H9 (cell line): ENCODE results near the gene KRT32. TPM values are rescaled to one million over a fixed set of nuclear protein-coding genes. Genes with fewer than 3 reads are reported as not detected.

ENCODE experiments used
- DNase-seq: peaks from one replicate; pipeline ENCODE4 v3.0.0-alpha.2; 2017
- H2AFZ ChIP-seq: one replicate; pipeline ENCODE4 v1.6.1; 2013; ENCODE audit warnings: mild to moderate bottlenecking, low read length, control low read depth, moderate library complexity
- H2AK5ac ChIP-seq: 2 replicates; pipeline ENCODE4 v1.6.1; 2013; ENCODE audit warnings: low read length, control low read depth, mixed read lengths; ENCODE audit not compliant: insufficient read length
- H2BK120ac ChIP-seq: one replicate; pipeline ENCODE4 v1.6.1; 2013; ENCODE audit warnings: low read depth, mild to moderate bottlenecking, low read length, control low read depth, inconsistent platforms; ENCODE audit not compliant: poor library complexity, severe bottlenecking
- H2BK12ac ChIP-seq: 2 replicates; pipeline ENCODE4 v1.6.1; 2013; ENCODE audit warnings: low read length, control low read depth, mixed read lengths, low read depth; ENCODE audit not compliant: insufficient read length
- H2BK15ac ChIP-seq: 2 replicates; pipeline ENCODE4 v1.6.1; 2013; ENCODE audit warnings: low read depth, low read length, control low read depth
- H2BK20ac ChIP-seq: one replicate; pipeline ENCODE4 v1.6.1; 2013; ENCODE audit warnings: low read depth, mild to moderate bottlenecking, low read length, control low read depth, inconsistent platforms; ENCODE audit not compliant: poor library complexity, severe bottlenecking
- H2BK5ac ChIP-seq: 2 replicates; pipeline ENCODE4 v1.6.1; 2013; ENCODE audit warnings: low read length, control low read depth, mixed read lengths; ENCODE audit not compliant: insufficient read length
- H3K14ac ChIP-seq: 2 replicates; pipeline ENCODE4 v1.6.1; 2013; ENCODE audit warnings: low read length, control low read depth; ENCODE audit not compliant: insufficient read depth
- H3K18ac ChIP-seq: 2 replicates; pipeline ENCODE4 v1.6.1; 2013; ENCODE audit warnings: low read depth, mild to moderate bottlenecking, mixed read lengths, low read length, control low read depth; ENCODE audit not compliant: insufficient read length
- H3K23ac ChIP-seq: 2 replicates; pipeline ENCODE4 v1.6.1; 2013; ENCODE audit warnings: low read length, control low read depth, mixed read lengths, low read depth; ENCODE audit not compliant: insufficient read length
- H3K23me2 ChIP-seq: 2 replicates; pipeline ENCODE4 v1.6.1; 2013; ENCODE audit warnings: low read depth, mild to moderate bottlenecking, mixed read lengths, low read length, control low read depth; ENCODE audit not compliant: insufficient read length, poor library complexity, severe bottlenecking
- H3K27ac ChIP-seq: 2 replicates; pipeline ENCODE4 v1.5.1; 2013; ENCODE audit warnings: low read length, control low read depth, mixed read lengths, low read depth; ENCODE audit not compliant: insufficient read length
- H3K27me3 ChIP-seq: 2 replicates; pipeline ENCODE4 v1.6.1; 2013; ENCODE audit warnings: low read length, control low read depth, inconsistent platforms; ENCODE audit not compliant: insufficient read depth
- H3K4ac ChIP-seq: 2 replicates; pipeline ENCODE4 v1.6.1; 2013; ENCODE audit warnings: low read depth, mild to moderate bottlenecking, control low read depth, inconsistent platforms, low read length, moderate library complexity
- H3K4me1 ChIP-seq: 2 replicates; pipeline ENCODE4 v1.6.1; 2013; ENCODE audit warnings: low read length, control low read depth, inconsistent platforms; ENCODE audit not compliant: insufficient read depth
- H3K4me2 ChIP-seq: 2 replicates; pipeline ENCODE4 v1.6.1; 2013; ENCODE audit warnings: low read length, control low read depth, mixed read lengths; ENCODE audit not compliant: insufficient read length, insufficient read depth
- H3K56ac ChIP-seq: 2 replicates; pipeline ENCODE4 v1.6.1; 2013; ENCODE audit warnings: low read depth, mild to moderate bottlenecking, mixed read lengths, low read length, control low read depth; ENCODE audit not compliant: insufficient read length
- H3K79me1 ChIP-seq: 2 replicates; pipeline ENCODE4 v1.6.1; 2013; ENCODE audit warnings: low read depth, mild to moderate bottlenecking, moderate library complexity, low read length, control low read depth, inconsistent platforms; ENCODE audit not compliant: insufficient read depth, poor library complexity, severe bottlenecking
- H3K79me2 ChIP-seq: 2 replicates; pipeline ENCODE4 v1.6.1; 2013; ENCODE audit warnings: low read length, control low read depth, inconsistent platforms; ENCODE audit not compliant: insufficient read depth
- H3K9ac ChIP-seq: 2 replicates; pipeline ENCODE4 v1.6.1; 2013; ENCODE audit warnings: low read length, control low read depth, mixed read lengths; ENCODE audit not compliant: insufficient read length; ENCODE audit errors: extremely low read depth
- H3K9me3 ChIP-seq: one replicate; pipeline ENCODE4 v1.6.1; 2013; ENCODE audit warnings: low read depth, low read length, inconsistent platforms; ENCODE audit not compliant: control insufficient read depth
- H3T11ph ChIP-seq: one replicate; pipeline ENCODE4 v1.6.1; 2013; ENCODE audit warnings: mild to moderate bottlenecking, low read length, control low read depth, inconsistent platforms
- H4K20me1 ChIP-seq: one replicate; pipeline ENCODE4 v1.6.1; 2013; ENCODE audit not compliant: control insufficient read depth, insufficient read length, insufficient read depth
- H4K5ac ChIP-seq: 2 replicates; pipeline ENCODE4 v1.6.1; 2013; ENCODE audit warnings: low read depth, mild to moderate bottlenecking, mixed read lengths, low read length, control low read depth; ENCODE audit not compliant: insufficient read length
- H4K8ac ChIP-seq: replicated peaks from 2 replicates; pipeline ENCODE4 v1.6.1; 2013; ENCODE audit warnings: low read length, control low read depth, mixed read lengths, low read depth; ENCODE audit not compliant: insufficient read length
- H4K91ac ChIP-seq: 2 replicates; pipeline ENCODE4 v1.6.1; 2013; ENCODE audit warnings: low read depth, mild to moderate bottlenecking, moderate library complexity, mixed read lengths, low read length, control low read depth; ENCODE audit not compliant: insufficient read length
- H3K27ac Mint-ChIP-seq, 3 experiments: 2 replicates in 2 of 3; 3 replicates in 1 of 3; pipeline ENCODE4 v1.8.0; 2020 to 2021; ENCODE audit warnings: mixed read lengths in 3 of 3, mild to moderate bottlenecking in 1 of 3, moderate library complexity in 1 of 3
- H3K27me3 Mint-ChIP-seq: 2 replicates; pipeline ENCODE4 v1.8.0; 2021; ENCODE audit warnings: low read depth, mild to moderate bottlenecking, moderate library complexity, mixed read lengths
- H3K36me3 Mint-ChIP-seq, 3 experiments: 2 replicates in 2 of 3; 3 replicates in 1 of 3; pipeline ENCODE4 v1.8.0; 2020 to 2021; ENCODE audit warnings: low read depth in 3 of 3, mixed read lengths in 3 of 3; ENCODE audit not compliant: insufficient read depth in 1 of 3
- H3K4me1 Mint-ChIP-seq, 2 experiments: 2 replicates each; pipeline ENCODE4 v1.8.0; 2020; ENCODE audit warnings: mixed read lengths in 2 of 2
- H3K4me3 Mint-ChIP-seq, 2 experiments: 2 replicates in 1 of 2; 3 replicates in 1 of 2; pipeline ENCODE4 v1.8.0; 2020 to 2021; ENCODE audit warnings: mild to moderate bottlenecking in 2 of 2, mixed read lengths in 2 of 2, moderate library complexity in 1 of 2
- H3K9me3 Mint-ChIP-seq, 2 experiments: 2 replicates in 1 of 2; 3 replicates in 1 of 2; pipeline ENCODE4 v1.8.0; 2020; ENCODE audit warnings: mild to moderate bottlenecking in 2 of 2, mixed read lengths in 2 of 2, moderate library complexity in 1 of 2
- WGBS: extraction: QIAGEN DNeasy Blood & Tissue Kit; methylation state at CpG from one replicate; pipeline ENCODE4 v1.1.7; 2013; ENCODE audit warnings: missing lambda C conversion rate, low lambda C conversion rate, mixed read lengths; ENCODE audit not compliant: insufficient read length; ENCODE audit errors: extremely low coverage; 5-methylcytosine and 5-hydroxymethylcytosine counted together
- total RNA-seq: library from RNA; stranded (reverse); gene quantifications from 2 replicates; pipeline ENCODE4 v1.2.1, GENCODE V29; 2021
- TF ChIP-seq, protein P1 (sequence below): fragments of 200-600 bp; sonication (generic); conservative IDR thresholded peaks from 3 replicates; pipeline ENCODE4 v1.8.0; 2021; ENCODE audit warnings: antibody characterized with exemption, mild to moderate bottlenecking

Gene KRT32
- total RNA-seq, 1 experiment from 2014 or later = not detected

DNA sequence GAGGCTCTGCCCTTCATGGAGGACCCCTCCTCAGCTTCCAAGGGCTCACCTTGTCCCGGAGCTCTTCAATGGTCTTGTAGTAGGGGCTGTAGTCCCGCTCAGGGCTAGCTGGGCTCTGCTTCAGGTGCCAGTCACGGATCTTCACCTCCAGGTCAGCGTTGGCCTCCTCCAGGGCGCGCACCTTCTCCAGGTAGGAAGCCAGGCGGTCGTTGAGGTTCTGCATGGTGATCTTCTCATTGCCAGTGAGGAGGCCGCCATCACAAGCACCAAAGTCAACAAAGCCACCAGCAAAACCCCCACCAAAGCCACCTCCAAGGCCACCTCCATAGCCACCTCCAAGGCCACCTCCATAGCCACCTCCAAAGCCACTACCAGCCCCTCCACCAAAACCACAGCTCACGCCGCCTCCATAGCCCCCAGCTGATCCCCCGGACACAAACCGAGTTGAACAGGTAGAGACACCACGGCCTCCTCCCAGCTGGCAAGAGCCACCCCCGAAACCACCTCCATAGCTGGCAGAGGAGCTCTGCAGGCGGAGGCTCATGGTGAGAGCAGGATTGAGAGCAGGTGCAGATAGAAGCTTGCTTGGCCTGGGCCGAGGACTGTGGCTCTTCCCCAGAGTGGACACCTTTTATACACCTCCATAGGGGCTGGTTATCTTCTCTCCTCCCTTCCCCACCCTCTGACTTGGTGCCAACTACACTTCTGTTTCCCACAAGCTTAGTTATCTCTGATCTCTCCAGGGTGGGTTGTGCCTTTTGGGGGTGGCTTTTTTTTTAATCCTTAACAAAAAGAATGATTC lies 38.0 kb upstream of the KRT32 start, which contains the start of gene KRT13:
TSS of gene KRT13 (minus strand) at position 606 of the 802 bp plus-strand sequence. CDS start at position 544, 62 bp downstream.
- H3K27ac ChIP-seq = no peak within 1 kb of the TSS
- H4K5ac ChIP-seq = no peak within 1 kb of the TSS
- no peak within 1 kb of the TSS for H4K91ac ChIP-seq
- no peak within 1 kb of the TSS for H3K18ac ChIP-seq
- no peak within 1 kb of the TSS for H2AFZ ChIP-seq
- H3T11ph ChIP-seq = no peak within 1 kb of the TSS
- no peaks in the 10 kb centered on the region for H3K79me1 ChIP-seq
- no peak within 1 kb of the TSS for H3K4me2 ChIP-seq
- no peaks in the 10 kb centered on the region for H3K23me2 ChIP-seq
- H3K79me2 ChIP-seq = no peaks in the 10 kb centered on the region
- H3K4me1 ChIP-seq = peaks cover 3% of the 10 kb centered on the region; the same call in 1 of the 2 replicates
- Mint-ChIP-seq H3K9me3 (no peaks in the 10 kb centered on the region), H3K4me1 (peaks cover 20 to 21% of the 10 kb centered on the region in 2 experiments), H3K27me3 (no peaks in the 10 kb centered on the region), H3K27ac (no peak within 1 kb of the TSS; a peak in 1 of 7 replicates), H3K36me3 (no peaks in the 10 kb centered on the region), H3K4me3 (no peak within 1 kb of the TSS)
- H3K27me3 ChIP-seq = no peaks in the 10 kb centered on the region
- H4K8ac ChIP-seq = no peak within 1 kb of the TSS
- no peak within 1 kb of the TSS for H3K56ac ChIP-seq
- H2BK15ac ChIP-seq = no peak within 1 kb of the TSS
- TF ChIP-seq, protein P1, sequence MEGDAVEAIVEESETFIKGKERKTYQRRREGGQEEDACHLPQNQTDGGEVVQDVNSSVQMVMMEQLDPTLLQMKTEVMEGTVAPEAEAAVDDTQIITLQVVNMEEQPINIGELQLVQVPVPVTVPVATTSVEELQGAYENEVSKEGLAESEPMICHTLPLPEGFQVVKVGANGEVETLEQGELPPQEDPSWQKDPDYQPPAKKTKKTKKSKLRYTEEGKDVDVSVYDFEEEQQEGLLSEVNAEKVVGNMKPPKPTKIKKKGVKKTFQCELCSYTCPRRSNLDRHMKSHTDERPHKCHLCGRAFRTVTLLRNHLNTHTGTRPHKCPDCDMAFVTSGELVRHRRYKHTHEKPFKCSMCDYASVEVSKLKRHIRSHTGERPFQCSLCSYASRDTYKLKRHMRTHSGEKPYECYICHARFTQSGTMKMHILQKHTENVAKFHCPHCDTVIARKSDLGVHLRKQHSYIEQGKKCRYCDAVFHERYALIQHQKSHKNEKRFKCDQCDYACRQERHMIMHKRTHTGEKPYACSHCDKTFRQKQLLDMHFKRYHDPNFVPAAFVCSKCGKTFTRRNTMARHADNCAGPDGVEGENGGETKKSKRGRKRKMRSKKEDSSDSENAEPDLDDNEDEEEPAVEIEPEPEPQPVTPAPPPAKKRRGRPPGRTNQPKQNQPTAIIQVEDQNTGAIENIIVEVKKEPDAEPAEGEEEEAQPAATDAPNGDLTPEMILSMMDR = no peak
- H3K9me3 ChIP-seq = no peaks in the 10 kb centered on the region
- no peak within 1 kb of the TSS for H3K23ac ChIP-seq
- DNase-seq = no peak
- no CpG with 5 or more reads among the region's 17 CpGs for WGBS
- H3K9ac ChIP-seq = no peak within 1 kb of the TSS
- H3K14ac ChIP-seq = no peak within 1 kb of the TSS
- no peaks in the 10 kb centered on the region for H4K20me1 ChIP-seq
- no peak within 1 kb of the TSS for H2BK5ac ChIP-seq
- no peak within 1 kb of the TSS for H2BK120ac ChIP-seq
- H2BK12ac ChIP-seq = no peak within 1 kb of the TSS
- no peak within 1 kb of the TSS for H2AK5ac ChIP-seq
- H2BK20ac ChIP-seq = no peak within 1 kb of the TSS
- H3K4ac ChIP-seq = no peak within 1 kb of the TSS
